Liver (tissue), 9 donors: Measurements from ENCODE around the gene GDPD5. TPM values are rescaled to one million over a fixed set of nuclear protein-coding genes. Genes with fewer than 3 reads are reported as not detected.
A peak's percentile ranks its signal among the peaks of the same experiment; 100 is the strongest.

Source experiments
- DNase-seq: peaks from one replicate; pipeline ENCODE4 v3.0.0-alpha.2; 2017; ENCODE audit warnings: low spot score
- H3K27ac ChIP-seq, 2 donors: one replicate each; pipeline ENCODE4 v1.7.0; 2013; ENCODE audit warnings: inconsistent platforms in 2 of 2, low read length in 2 of 2, control low read depth in 1 of 2, low read depth in 1 of 2, mild to moderate bottlenecking in 1 of 2
- H3K27me3 ChIP-seq, 4 donors: one replicate each; pipeline versions ENCODE4 v1.6.1 to v1.7.0; 2013; ENCODE audit warnings: low read length in 3 of 4, inconsistent platforms in 1 of 4, mild to moderate bottlenecking in 1 of 4, moderate library complexity in 1 of 4; ENCODE audit not compliant: control insufficient read depth in 4 of 4, insufficient read depth in 4 of 4
- H3K36me3 ChIP-seq, 4 donors: one replicate each; pipeline versions ENCODE4 v1.6.1 to v1.7.0; 2013; ENCODE audit warnings: low read length in 3 of 4, mild to moderate bottlenecking in 3 of 4, low read depth in 1 of 4, moderate library complexity in 1 of 4; ENCODE audit not compliant: control insufficient read depth in 4 of 4, insufficient read depth in 3 of 4
- H3K4me1 ChIP-seq, 4 donors: one replicate each; pipeline versions ENCODE4 v1.6.1 to v1.7.0; 2013; ENCODE audit warnings: low read length in 3 of 4, mild to moderate bottlenecking in 3 of 4, moderate library complexity in 1 of 4; ENCODE audit not compliant: control insufficient read depth in 4 of 4, insufficient read depth in 4 of 4
- H3K4me3 ChIP-seq, 3 donors: one replicate each; pipeline versions ENCODE4 v1.6.1 to v1.7.0; 2013; ENCODE audit warnings: low read length in 3 of 3, control low read depth in 1 of 3, low read depth in 1 of 3, mild to moderate bottlenecking in 1 of 3
- H3K9ac ChIP-seq, 2 donors: one replicate each; pipeline ENCODE4 v1.7.0; 2013; ENCODE audit warnings: low read length in 2 of 2, mild to moderate bottlenecking in 2 of 2, moderate library complexity in 2 of 2, control low read depth in 1 of 2, low read depth in 1 of 2
- H3K9me3 ChIP-seq, 4 donors: one replicate each; pipeline versions ENCODE4 v1.6.1 to v1.7.0; 2013; ENCODE audit warnings: low read length in 3 of 4; ENCODE audit not compliant: control insufficient read depth in 4 of 4
- EGR1 ChIP-seq, 2 donors: IDR thresholded peaks; 2 replicates each; pipeline ENCODE4 v1.6.1; 2016 to 2018; ENCODE audit warnings: antibody characterized with exemption in 2 of 2, low read depth in 2 of 2
- FOXA1 ChIP-seq: IDR thresholded peaks from 2 replicates; pipeline ENCODE4 v1.6.1; 2016; ENCODE audit warnings: antibody characterized with exemption
- FOXA2 ChIP-seq: IDR thresholded peaks from 2 replicates; pipeline ENCODE4 v1.6.1; 2016; ENCODE audit warnings: antibody characterized with exemption
- GABPA ChIP-seq, 2 donors: IDR thresholded peaks in 1 of 2; conservative IDR thresholded peaks in 1 of 2; 2 replicates each; pipeline ENCODE4 v1.6.1; 2016; ENCODE audit warnings: antibody characterized with exemption in 2 of 2, mild to moderate bottlenecking in 1 of 2, moderate library complexity in 1 of 2
- HNF4A ChIP-seq, 2 donors: conservative IDR thresholded peaks; 2 replicates each; pipeline ENCODE4 v1.6.1; 2016; ENCODE audit warnings: antibody characterized with exemption in 2 of 2, mild to moderate bottlenecking in 2 of 2
- HNF4G ChIP-seq: IDR thresholded peaks from 2 replicates; pipeline ENCODE4 v1.6.1; 2016; ENCODE audit warnings: antibody characterized with exemption
- JUND ChIP-seq, 2 donors: IDR thresholded peaks; 2 replicates each; pipeline ENCODE4 v1.6.1; 2016; ENCODE audit warnings: antibody characterized with exemption in 2 of 2
- NR2F2 ChIP-seq: IDR thresholded peaks from 2 replicates; pipeline ENCODE4 v1.6.1; 2016; ENCODE audit warnings: antibody characterized with exemption
- RAD21 ChIP-seq, 2 donors: IDR thresholded peaks; 2 replicates each; pipeline ENCODE4 v1.6.1; 2016; ENCODE audit warnings: antibody characterized with exemption in 2 of 2, mild to moderate bottlenecking in 2 of 2
- RXRA ChIP-seq, 2 donors: IDR thresholded peaks; 2 replicates each; pipeline ENCODE4 v1.6.1; 2017 to 2018; ENCODE audit warnings: antibody characterized with exemption in 2 of 2, mild to moderate bottlenecking in 1 of 2
- SP1 ChIP-seq: IDR thresholded peaks from 2 replicates; pipeline ENCODE4 v1.6.1; 2018; ENCODE audit warnings: antibody characterized with exemption, mild to moderate bottlenecking
- TAF1 ChIP-seq: conservative IDR thresholded peaks from 2 replicates; pipeline ENCODE4 v1.6.1; 2016; ENCODE audit warnings: antibody characterized with exemption, mild to moderate bottlenecking
- YY1 ChIP-seq: IDR thresholded peaks from 2 replicates; pipeline ENCODE4 v1.6.1; 2016; ENCODE audit warnings: antibody characterized with exemption, mild to moderate bottlenecking
- WGBS: extraction: QIAGEN DNeasy Blood & Tissue Kit; methylation state at CpG from one replicate; pipeline ENCODE4 v1.1.7; 2013; 5-methylcytosine and 5-hydroxymethylcytosine counted together
- polyA plus RNA-seq, 2 donors: library from polyadenylated mRNA; stranded (reverse) in 1 of 2; unstranded in 1 of 2; fragments of 200-250 nt in 1 of 2; fragments of >200 nt in 1 of 2; fragmentation: Nextera tagmentation in 1 of 2; extraction: Ambion mirVana in 1 of 2; gene quantifications; one replicate each; pipeline versions ENCODE4 v1.2.1 to v1.2.3, GENCODE V29; 2013 to 2015
- total RNA-seq, 2 donors: library from RNA; depleted of rRNA; stranded (reverse); fragments of >200 nt; gene quantifications; one replicate each; pipeline ENCODE4 v1.2.3, GENCODE V29; 2014
- TF ChIP-seq, protein P1 (sequence below): fragments of 150-350 bp; IDR thresholded peaks from 2 replicates; pipeline ENCODE4 v1.5.1; 2017; ENCODE audit warnings: improper control_type of control experiment, low read depth, low read length; ENCODE audit not compliant: missing input control
- TF ChIP-seq, protein P2 (sequence below): IDR thresholded peaks from 2 replicates; pipeline ENCODE4 v1.6.1; 2016; ENCODE audit warnings: antibody characterized with exemption
- TF ChIP-seq, protein P3 (sequence below): IDR thresholded peaks from 2 replicates; pipeline ENCODE4 v1.6.1; 2016; ENCODE audit warnings: antibody characterized with exemption
- TF ChIP-seq, protein P4 (sequence below): IDR thresholded peaks from 2 replicates; pipeline ENCODE4 v1.6.1; 2016; ENCODE audit warnings: antibody characterized with exemption
- TF ChIP-seq, protein P5 (sequence below): IDR thresholded peaks from 2 replicates; pipeline ENCODE4 v1.6.1; 2016; ENCODE audit warnings: antibody characterized with exemption, mild to moderate bottlenecking
- donor health status: healthy.
- donor health status: healthy.
- donor health status: healthy.
- donor health status: healthy.
- donor health status: healthy.

Gene GDPD5
- total and polyA plus RNA-seq, 4 donors = 3.0 to 22.8 (median 4.2) TPM

DNA sequence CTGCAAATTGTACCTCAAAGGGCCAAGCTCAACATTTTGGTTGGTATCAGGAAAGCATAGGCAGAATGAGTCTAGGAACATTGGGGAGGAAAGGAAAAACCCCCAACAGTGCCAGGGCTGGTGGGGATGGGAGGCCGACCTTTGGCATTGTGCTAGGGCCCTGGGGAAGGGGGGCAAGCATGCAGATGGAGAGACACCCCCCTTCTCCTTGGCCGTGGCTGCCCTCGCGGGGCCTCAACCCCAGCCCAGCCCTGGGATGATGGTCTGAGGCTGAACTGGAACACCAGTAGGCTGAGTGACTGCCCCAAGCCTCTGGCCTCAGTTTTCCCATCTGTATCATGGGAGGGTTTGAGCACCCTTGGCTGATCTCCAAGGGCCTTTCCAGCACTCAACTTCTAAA is 40.0 kb downstream of the GDPD5 start:
- no peak for DNase-seq

DNA sequence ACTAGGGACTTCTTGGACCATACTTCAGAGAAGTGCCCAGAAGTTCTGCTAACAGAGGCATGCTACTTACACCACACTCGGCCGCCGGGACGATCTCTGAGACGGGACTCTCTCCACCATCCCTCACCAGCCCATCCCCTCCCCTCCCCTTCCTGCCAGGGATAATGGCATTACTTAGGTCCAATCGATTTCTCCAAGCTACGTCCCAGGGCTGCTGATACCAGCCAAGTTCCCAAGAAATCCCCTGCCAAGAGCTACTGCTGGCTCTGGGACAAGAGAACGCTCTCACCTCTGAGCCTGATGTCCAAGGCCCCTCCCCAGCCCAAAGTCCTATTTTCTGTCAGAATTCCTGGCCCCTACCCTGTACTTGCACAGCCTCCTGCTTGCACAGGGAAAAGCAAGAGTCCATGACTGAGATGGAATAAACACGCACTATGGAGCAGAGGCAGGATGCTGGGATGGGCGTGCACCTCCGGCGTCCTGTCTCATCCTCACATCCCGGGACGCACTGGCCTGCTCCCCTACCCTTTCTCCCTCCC is 42.7 kb downstream of the GDPD5 start:
- H3K27ac ChIP-seq = peak overlapping the region in 1 of 2 donors; percentile 26
- H3K4me3 ChIP-seq = no peak overlapping the region
- H3K4me1 ChIP-seq = peaks cover 2 to 23% (median 15%) of the 10 kb centered on the region in 4 donors
- H3K9ac ChIP-seq = no peak overlapping the region
- no peaks in the 10 kb centered on the region for H3K27me3 ChIP-seq
- DNase-seq = no peak
- no peaks in the 10 kb centered on the region for H3K36me3 ChIP-seq
- WGBS = 36% methylated on average over 14 of the region's 14 CpGs
- no peak for TF ChIP-seq YY1
- TF ChIP-seq, protein P1, sequence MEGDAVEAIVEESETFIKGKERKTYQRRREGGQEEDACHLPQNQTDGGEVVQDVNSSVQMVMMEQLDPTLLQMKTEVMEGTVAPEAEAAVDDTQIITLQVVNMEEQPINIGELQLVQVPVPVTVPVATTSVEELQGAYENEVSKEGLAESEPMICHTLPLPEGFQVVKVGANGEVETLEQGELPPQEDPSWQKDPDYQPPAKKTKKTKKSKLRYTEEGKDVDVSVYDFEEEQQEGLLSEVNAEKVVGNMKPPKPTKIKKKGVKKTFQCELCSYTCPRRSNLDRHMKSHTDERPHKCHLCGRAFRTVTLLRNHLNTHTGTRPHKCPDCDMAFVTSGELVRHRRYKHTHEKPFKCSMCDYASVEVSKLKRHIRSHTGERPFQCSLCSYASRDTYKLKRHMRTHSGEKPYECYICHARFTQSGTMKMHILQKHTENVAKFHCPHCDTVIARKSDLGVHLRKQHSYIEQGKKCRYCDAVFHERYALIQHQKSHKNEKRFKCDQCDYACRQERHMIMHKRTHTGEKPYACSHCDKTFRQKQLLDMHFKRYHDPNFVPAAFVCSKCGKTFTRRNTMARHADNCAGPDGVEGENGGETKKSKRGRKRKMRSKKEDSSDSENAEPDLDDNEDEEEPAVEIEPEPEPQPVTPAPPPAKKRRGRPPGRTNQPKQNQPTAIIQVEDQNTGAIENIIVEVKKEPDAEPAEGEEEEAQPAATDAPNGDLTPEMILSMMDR = no peak
- peak in 1 of 2 donors; percentile 20 for TF ChIP-seq JUND (IDR thresholded peaks at IDR 0.05)
- TF ChIP-seq TAF1 = no peak
- TF ChIP-seq NR2F2 = no peak
- no peak for TF ChIP-seq FOXA2
- peak; percentile 81 for TF ChIP-seq HNF4G
- TF ChIP-seq, protein P2, sequence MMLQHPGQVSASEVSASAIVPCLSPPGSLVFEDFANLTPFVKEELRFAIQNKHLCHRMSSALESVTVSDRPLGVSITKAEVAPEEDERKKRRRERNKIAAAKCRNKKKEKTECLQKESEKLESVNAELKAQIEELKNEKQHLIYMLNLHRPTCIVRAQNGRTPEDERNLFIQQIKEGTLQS = no peak
- peak; percentile 91 to 93 for TF ChIP-seq HNF4A (conservative IDR thresholded peaks at IDR 0.05)
- TF ChIP-seq GABPA (IDR thresholded peaks at IDR 0.05 in 1 of 2, conservative IDR thresholded peaks at IDR 0.05 in 1 of 2) = no peak
- TF ChIP-seq RAD21 (IDR thresholded peaks at IDR 0.05) = peak in 1 of 2 donors; percentile 44
- TF ChIP-seq, protein P3, sequence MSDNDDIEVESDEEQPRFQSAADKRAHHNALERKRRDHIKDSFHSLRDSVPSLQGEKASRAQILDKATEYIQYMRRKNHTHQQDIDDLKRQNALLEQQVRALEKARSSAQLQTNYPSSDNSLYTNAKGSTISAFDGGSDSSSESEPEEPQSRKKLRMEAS = no peak
- TF ChIP-seq SP1 = peak; percentile 87
- no peak for TF ChIP-seq EGR1 (IDR thresholded peaks at IDR 0.05; ENCODE audit: low read depth in 2 of 2)
- no peak for TF ChIP-seq FOXA1
- TF ChIP-seq RXRA (IDR thresholded peaks at IDR 0.05) = peak; percentile 58 to 67
- TF ChIP-seq, protein P4, sequence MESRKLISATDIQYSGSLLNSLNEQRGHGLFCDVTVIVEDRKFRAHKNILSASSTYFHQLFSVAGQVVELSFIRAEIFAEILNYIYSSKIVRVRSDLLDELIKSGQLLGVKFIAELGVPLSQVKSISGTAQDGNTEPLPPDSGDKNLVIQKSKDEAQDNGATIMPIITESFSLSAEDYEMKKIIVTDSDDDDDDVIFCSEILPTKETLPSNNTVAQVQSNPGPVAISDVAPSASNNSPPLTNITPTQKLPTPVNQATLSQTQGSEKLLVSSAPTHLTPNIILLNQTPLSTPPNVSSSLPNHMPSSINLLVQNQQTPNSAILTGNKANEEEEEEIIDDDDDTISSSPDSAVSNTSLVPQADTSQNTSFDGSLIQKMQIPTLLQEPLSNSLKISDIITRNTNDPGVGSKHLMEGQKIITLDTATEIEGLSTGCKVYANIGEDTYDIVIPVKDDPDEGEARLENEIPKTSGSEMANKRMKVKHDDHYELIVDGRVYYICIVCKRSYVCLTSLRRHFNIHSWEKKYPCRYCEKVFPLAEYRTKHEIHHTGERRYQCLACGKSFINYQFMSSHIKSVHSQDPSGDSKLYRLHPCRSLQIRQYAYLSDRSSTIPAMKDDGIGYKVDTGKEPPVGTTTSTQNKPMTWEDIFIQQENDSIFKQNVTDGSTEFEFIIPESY = no peak
- TF ChIP-seq, protein P5, sequence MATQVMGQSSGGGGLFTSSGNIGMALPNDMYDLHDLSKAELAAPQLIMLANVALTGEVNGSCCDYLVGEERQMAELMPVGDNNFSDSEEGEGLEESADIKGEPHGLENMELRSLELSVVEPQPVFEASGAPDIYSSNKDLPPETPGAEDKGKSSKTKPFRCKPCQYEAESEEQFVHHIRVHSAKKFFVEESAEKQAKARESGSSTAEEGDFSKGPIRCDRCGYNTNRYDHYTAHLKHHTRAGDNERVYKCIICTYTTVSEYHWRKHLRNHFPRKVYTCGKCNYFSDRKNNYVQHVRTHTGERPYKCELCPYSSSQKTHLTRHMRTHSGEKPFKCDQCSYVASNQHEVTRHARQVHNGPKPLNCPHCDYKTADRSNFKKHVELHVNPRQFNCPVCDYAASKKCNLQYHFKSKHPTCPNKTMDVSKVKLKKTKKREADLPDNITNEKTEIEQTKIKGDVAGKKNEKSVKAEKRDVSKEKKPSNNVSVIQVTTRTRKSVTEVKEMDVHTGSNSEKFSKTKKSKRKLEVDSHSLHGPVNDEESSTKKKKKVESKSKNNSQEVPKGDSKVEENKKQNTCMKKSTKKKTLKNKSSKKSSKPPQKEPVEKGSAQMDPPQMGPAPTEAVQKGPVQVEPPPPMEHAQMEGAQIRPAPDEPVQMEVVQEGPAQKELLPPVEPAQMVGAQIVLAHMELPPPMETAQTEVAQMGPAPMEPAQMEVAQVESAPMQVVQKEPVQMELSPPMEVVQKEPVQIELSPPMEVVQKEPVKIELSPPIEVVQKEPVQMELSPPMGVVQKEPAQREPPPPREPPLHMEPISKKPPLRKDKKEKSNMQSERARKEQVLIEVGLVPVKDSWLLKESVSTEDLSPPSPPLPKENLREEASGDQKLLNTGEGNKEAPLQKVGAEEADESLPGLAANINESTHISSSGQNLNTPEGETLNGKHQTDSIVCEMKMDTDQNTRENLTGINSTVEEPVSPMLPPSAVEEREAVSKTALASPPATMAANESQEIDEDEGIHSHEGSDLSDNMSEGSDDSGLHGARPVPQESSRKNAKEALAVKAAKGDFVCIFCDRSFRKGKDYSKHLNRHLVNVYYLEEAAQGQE = no peak
- H3K9me3 ChIP-seq = no peaks in the 10 kb centered on the region

More for the DNA sequence above, 40.0 kb downstream of the GDPD5 start:
- WGBS = 93% methylated on average over 4 of the region's 4 CpGs
- Histone ChIP-seq H3K9me3 (no peaks in the 10 kb centered on the region), H3K4me3 (no peak overlapping the region), H3K27me3 (no peaks in the 10 kb centered on the region), H3K9ac (no peak overlapping the region), H3K4me1 (peaks cover 2 to 17% (median 12%) of the 10 kb centered on the region in 4 donors), H3K27ac (no peak overlapping the region), H3K36me3 (no peaks in the 10 kb centered on the region)
- TF ChIP-seq EGR1 (IDR thresholded peaks at IDR 0.05; ENCODE audit: low read depth in 2 of 2) = no peak
- TF ChIP-seq, protein P3 = no peak
